ENCODE results near the gene DNAI4.

GRCh38 chr1:66860529-66860928 lies 64.1 kb downstream of the DNAI4 start:
- TF ChIP-seq POLR2A (IDR thresholded peaks at IDR 0.05; ENCODE audit: low read depth) (no peak), CTCF (IDR thresholded peaks at IDR 0.05) (no peak), POLR2AphosphoS5 (IDR thresholded peaks at IDR 0.05) (no peak)
